T-helper 9 cell (primary cell): ENCODE results near the gene PLXNA2.

Source experiments
- DNase-seq: peaks from one replicate; pipeline ENCODE4 v3.0.0-alpha.2; 2020
- total RNA-seq, 2 donors: gene quantifications; one replicate each; lab custom pipeline; 2026; lab: John Stamatoyannopoulos, UW

Gene PLXNA2
- total RNA-seq = 2.7 to 3.5 reads per million in 2 donors

DNA sequence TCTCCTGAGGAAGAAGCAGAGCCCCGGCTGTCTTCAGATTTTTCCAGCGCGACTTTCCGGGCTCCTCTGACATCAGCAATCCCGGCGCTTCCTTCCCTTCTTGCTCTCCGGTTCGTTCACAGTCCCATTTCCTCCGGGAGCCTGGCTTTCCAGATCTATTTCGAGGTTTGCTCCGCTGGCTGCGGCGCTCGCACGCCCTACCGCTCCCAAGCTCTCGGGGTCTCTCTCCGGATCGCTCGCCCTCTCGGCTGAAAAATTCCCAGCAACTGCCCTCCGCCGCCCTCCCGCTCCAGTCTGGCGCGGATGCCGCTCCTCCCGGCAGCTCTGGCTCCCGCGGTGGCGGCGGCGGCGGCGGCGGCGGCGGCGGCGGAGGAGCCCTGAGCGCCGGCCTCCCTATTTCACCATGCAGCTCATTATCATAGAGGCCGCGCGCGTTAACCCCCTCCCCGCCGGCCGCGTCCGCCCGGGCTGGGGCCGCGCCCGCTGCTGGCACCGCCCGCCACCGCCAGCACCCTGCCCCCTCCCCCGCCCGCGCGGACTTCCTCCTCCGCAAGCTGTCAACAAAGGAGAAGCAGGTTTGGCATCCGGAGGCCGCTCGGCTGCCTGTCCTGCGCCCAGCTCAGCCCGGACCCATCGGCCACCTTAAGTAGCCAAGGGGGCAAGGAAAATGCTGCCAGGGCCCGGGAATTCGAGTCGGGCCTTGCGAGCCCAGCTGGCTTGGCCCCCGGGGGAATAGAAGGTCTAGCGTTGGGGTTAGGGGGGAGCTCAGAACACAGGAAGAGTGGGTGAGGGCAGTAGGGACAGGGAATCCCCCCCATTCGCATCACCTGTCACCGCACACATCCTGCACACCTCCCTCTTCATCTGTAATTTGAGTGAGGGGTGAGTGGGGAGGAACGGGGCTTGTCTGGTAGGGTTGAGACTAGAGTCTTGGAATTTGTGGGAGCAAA is at the start of gene PLXNA2:
Gene PLXNA2, minus strand, starts transcription at position 418 of the 950 bp plus-strand sequence. CDS start 26,462 bp downstream, outside the sequence.
- peak; percentile 46 for DNase-seq

DNA sequence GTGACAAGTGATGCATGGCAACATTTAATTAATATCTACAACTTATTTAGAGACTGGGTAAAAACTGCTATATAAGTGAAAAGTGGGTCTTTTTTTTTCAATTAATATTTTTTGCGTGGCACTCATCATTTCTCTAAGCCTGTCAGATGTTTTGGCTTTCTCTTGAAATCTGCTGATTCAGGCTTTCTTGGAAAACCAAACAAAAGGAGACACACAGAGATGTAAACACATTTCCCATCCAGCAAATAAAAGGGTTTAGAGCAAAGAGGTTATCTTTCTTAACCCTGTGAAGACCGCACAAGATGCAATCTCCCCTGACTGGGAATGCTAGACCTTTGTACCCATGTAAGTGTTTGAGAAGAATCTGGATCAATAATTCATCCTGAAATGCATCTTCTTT is 48.7 kb upstream of the PLXNA2 start:
- no peak for DNase-seq

DNA sequence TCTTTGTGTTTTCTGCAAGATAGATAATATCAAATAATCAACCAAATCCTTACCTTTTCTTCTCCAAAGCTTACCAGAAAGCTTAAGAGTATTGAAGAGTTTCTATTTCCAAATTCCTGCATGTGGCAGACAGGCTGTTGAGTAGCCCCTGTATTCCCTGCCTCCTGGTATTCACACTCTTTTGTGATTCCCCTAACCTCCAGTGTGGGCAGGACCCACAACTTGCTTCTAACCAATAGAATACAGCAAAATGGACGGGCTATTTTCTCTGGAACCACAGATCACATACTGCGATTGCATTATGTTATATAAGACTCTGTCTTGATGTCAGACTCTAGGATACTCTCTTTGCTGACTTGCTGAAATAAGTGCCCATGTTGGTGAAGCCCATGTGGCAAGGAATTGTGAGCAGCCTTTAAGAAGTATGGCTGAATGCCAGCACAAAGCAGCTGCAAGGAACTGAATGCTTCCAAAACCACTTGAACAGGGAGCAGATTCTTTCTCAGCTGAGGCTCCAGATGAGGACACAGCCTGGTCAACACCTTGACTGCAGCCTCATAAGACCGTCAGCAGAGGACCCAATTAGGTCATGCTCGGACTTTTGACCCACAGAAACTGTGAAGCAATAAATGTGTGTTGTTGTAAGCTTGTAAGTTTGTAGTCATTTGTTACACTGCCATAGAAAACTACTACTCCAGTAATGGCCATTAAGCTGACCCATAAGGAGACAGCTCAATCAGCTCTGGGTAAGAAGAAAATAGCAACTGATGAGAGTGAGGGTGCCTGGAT is 47.9 kb upstream of the PLXNA2 start:
- no peak for DNase-seq

DNA sequence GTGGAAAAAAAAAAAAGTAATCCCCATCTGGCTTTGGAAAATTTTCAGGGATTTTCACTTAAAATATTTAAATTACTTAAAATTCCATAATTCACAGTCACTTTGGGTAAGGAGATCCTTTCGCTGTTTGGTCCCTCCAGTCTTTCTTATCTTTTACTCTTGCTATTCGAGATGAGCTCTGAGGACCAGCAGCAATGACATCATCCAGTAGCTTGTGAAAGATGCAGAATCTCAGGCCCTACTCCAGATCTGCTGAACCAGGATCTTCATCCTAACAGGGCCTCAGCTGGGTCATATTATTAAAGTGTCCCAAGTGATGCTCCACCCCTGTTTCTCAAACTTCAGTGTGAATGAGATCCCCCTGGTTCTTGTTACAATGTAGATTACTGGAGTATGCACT is 46.9 kb upstream of the PLXNA2 start:
- no peak for DNase-seq

DNA sequence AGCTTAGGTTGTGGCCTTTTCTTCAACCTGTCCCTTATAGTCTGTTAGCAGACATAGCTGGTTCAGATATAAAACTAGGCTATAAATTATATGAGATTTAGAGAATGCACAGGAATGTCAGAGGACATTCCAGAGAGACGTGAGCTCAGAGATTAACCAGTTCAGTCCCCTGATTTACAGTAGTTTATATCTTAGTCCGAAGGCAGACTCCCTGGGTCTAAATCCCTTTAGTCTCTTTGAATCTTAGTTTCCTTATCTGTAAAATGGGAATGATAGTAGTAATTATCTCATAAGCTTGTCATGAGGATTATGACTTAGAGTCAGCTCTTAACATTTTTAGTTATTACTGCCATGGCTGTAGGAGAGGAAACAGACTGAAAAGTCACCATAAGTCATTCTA is 45.5 kb upstream of the PLXNA2 start:
- no peak for DNase-seq

DNA sequence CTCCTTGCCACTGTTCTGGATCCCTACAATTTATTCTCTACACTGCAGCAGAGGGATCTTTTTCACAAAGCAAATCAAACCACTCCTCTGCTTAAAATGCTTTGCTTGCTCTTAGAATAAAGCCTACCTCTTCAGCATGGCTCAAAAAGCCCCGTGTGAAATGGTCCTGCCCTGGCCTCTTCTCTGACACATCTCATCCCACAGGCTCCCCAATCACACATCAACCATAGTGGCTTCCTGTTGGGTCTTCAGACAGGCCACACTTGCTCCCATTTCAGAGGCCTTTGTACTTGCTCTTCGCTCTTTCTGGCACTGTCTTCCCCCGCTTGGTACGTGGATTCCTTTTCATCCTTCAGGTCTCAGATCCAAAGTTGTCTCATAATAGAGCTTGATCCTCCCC is 44.3 kb upstream of the PLXNA2 start:
- no peak for DNase-seq

DNA sequence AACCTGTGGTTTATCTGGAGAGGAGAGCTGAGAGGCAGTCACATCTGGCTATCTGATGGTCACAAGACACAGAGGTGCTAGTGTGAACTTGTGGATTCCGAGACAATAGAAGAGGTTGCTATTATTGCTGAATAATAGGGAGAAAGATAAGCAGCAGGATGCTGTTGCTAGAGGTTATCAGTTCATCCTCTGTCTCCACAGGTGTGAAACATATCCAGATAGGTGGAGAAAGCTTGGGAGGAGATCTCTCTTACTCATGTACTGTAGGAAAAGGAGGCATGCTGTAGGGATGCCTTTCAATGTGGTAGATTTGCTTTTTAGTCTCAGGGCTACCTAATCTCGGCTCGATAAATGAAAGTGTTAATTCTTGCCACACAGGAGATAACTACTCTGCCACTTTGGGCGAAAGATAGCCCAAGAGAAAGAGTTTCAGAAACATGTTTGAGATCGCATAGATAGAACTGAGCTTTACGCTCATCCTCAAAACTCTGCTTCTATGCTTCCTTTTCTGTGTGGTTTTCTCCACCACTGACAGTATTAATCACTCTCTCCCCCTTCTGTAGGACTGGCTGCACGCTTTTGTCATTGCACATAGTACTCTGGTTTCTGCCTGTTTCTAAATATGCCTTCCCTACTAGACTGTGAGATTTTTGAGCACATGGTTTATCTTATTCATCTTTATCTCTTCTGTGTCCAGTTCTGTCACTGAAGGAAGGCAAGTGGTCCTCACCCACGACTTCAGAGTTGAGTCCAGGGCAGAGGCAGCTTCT is 36.7 kb upstream of the PLXNA2 start:
- no peak for DNase-seq

DNA sequence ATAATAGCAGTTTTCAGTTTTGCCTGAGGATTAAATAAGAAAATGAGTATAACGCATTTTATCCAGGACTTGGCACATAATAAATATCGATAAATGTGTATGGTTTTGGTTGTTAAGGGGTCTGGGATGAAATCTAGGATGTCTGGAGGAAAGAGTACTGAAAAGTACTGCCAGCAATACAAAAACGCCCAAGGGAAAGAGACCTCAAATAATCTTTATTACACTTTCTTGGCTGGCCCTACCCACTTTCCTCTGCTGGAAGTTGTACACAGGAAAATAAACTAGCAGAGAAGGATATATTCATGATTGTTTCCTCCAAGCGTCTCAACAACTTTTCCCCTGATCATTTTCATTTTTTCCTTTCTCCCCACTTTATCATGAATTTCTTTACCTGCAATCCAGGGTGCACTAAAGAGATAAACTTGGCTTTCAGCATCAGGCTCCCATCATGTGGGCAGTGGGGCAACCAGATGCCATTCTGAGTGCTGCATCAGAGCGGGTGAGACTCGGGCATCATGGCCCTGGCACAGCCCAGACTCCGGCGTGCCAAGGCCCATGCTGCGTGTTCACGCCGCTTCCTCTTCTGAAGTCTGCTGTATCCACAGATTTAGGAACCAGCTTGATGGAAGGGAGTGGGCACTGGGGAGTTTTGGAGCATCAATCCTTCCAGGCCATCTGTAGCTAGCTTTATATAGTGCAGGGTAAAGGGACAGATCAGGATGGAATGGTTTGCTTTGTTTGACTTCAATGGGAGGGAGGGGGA is 35.8 kb upstream of the PLXNA2 start:
- DNase-seq = no peak

GRCh38 chr1:208278638-208279037 is 34.5 kb upstream of the PLXNA2 start:
- no peak for DNase-seq

DNA sequence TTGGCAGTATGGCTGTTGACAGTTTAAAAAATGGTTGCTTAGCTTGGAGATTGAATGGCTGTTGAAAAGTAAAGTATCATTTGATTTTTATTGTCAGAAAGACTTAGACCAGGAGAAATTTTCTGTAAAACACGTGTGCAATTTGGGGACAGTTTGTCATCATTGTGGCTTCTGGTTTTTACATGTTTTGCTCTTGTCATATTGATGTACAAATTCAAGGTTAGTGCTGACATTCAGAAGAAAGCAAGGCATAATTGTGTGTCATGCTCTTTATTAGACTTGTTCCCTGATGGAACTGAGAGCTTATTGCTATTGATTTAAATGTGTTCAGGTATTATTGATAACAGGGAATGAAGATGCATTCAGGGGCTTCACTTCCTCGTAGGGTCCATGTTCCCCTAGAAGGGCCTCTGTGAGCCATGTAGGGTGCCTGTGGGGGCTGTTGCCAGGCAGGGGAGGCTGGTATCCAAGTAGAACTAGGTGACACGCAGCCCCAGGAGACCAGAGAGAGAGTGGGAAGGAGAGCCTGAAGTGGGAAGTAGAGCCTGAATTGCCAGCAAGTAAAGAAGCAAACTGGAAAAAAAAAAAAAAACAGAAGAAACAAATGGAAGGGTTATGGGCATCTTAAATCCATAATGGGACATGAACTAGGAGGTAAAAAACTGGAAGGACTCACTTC is 32.7 kb upstream of the PLXNA2 start:
- DNase-seq = no peak

DNA sequence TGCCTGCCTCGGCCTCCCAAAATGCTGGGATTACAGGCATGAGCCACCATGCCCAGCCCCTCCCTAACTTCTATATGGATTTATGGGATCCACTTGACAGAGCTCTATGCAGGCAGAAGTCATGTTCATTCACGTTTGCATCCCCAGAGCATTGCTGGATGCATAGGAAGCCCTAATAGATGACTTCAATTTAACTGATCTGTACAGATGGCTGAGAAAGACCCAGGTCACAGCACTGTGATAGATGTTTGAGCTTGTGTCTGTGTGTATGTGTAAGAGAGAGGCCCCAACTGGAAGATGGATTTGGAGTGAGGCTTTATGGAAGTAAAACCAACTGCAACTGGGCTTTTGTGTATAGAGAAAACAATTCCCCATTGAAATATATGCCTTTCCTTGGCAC is 30.9 kb upstream of the PLXNA2 start:
- DNase-seq = no peak

DNA sequence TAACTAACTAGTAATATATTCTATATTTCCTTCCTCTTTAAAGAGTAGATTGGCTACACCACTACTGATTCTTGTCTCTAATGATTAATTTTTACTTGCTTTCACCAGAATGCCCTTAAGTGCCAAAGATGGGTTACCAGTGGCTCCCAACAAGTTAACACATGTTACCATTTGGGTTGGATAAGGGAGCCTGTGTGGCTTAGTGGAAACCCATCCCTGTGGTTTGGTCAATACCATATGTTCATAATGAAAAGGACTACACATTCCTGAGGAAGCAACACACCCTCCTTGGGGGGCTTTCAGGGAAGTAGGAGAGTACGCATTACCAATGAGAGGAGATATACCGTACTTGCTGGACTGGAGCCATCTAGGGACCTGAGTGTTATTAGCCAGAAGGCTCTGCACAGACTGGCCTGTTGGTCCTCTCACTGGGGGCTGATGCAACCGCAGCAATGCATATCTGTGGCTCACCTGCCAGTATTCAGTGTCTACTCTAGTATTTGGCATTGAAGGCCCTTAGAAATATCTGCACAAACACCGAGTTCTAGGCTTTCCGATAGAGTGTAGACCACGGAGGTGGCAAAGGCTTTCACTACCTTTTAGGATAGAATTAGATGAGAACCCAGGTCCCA is 29.3 kb upstream of the PLXNA2 start:
- no peak for DNase-seq

GRCh38 chr1:208272713-208273112 is 28.5 kb upstream of the PLXNA2 start:
- no peak for DNase-seq

DNA sequence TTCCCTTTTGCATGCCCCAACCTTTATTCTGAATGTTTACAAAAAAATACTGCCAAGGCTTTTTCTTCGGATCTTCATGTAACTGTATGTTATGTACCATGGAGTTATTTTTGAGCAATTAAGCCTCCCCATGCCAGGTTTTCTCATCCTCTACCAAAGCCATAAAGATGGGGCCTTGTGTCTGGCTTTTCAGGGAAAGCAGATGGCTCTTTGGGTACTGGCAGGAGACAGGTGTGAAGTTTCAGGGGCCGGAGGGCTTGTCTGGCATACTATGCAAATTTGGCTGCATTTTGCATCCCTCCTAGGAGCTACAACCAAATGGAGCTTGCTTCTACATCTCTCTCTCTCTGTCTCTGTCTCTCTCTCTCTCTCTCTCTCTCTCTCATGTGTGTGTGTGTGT is 28.1 kb upstream of the PLXNA2 start:
- DNase-seq = no peak

DNA sequence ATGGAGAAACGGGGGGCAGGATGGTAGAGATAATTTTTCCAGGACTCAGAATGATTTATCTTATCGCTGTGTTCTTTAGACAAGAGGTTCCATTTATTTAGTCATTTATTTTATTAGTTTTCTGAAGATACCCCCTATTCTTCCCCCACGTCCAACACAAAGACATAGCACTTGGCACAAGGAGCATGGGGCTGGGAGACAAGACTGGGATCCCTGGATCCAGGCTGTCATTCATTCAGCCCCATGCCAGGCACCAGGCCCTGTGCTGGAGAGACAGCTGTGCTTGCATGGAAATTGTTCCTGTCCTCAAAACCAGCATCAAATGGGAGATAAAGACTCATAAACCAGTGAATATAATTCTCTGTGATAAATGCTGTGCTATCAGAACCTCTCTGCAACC is 27.1 kb upstream of the PLXNA2 start:
- no peak for DNase-seq

DNA sequence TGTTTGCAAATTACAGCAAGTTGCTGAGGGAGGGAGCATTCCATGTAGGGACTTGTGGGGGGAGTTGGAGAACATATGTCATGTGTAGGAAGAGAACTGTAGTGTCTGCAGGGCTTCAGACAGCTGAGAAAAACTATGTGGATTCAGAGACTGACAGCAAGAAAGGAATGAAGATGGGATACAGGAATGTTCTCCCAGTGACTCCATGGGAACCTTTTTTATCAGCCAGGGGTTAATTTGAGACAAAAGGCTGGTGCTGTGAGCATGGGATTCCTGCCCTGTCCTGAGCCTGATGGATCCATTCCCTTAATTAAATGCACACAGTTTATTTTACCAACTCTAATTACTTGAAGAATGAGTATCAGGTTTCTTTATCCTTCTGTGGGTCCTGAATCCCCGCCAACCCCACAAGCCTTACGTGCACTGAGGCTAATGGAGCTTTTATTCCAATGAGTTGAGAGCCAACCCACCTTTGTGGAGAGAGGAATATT is 26.5 kb upstream of the PLXNA2 start:
- DNase-seq = no peak

DNA sequence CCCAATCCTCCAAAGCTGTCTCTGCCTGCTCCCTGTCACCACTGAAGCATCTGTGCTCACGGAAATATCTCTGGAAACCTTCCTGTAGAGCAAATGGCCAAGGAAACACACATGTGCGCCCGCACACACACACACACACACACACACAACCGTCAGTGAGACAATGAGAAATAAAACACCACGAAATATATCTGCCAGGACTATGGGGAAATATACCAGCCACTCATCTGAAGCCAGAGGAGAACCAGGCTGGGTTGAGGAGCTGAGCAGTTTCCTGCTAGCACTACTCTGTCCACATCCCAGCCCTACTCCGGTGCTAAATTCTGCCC is 25.1 kb upstream of the PLXNA2 start:
- no peak for DNase-seq

DNA sequence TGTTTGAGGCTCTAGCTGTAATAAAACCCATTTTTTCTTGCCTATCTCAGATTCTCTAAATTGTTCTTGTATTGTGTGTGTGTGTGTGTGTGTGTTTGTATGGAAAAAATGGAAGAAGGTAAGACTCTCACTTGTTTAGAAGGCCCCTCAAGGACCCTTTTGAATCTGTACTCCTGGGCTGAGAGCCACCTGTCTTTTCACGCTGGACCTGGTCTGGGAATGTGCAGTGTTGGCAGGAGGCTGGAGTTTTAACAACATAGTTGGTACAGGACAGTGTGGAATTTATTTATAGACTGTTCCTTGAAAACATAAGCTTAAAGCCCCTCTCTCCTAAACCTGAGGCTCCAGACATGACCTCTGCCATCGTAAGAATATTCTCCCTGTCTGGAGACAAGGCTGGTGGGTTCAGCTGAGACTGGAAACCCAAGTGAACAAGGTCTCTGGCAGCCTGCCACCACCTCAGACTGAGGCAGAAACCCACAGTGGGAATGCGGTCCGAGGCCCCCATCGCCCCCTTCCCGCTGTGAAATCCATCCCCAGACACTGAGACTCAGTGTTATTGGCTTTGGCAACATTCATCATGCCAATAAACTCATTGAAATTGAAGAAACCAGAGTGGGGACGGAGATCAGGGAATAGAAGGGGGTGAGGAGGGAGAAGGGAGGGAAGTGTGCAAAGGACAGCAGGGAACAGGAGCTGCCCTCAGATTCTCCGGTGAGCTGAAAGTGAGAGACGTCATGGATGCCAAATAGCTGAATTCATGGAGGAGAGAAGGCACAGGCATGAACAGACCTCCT is 24.6 kb upstream of the PLXNA2 start:
- DNase-seq = no peak

DNA sequence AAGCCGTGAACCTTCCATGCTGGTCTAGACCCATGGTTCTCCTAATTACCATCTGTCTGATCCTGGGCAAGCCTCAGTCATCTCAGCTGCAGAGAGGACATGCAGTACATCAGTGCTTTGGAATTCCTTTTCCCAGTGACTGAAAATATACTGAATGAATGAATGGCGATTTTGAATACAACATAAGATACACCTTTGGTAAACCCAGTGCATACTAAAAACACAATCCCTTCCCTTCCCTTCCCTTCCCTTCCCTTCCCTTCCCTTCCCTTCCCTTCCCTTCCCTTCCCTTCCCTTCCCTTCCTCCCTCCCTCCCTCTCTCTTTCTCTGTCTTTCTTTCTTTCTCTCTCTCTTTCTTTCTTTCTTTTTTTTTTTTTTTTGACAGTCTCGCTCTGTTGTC is 21.3 kb upstream of the PLXNA2 start:
- no peak for DNase-seq

GRCh38 chr1:208265122-208265469 is 20.9 kb upstream of the PLXNA2 start:
- DNase-seq = no peak
